DOHH2 (cell line): ENCODE measurements around the gene ETV5.

Experiments
- EZH2phosphoT487 ChIP-seq: fragments of 200-600 bp; sonication (generic); IDR thresholded peaks from 2 replicates; pipeline ENCODE4 v1.6.1; 2017; ENCODE audit warnings: borderline replicate concordance, mild to moderate bottlenecking, antibody characterized with exemption, low read length, moderate library complexity, mixed read lengths
- TF ChIP-seq, protein P1 (sequence below): fragments of 200-600 bp; sonication (generic); IDR thresholded peaks from one replicate; pipeline ENCODE4 v1.5.1; 2014; ENCODE audit warnings: antibody characterized with exemption, mild to moderate bottlenecking, low read depth, low read length; ENCODE audit not compliant: poor library complexity, severe bottlenecking

DNA sequence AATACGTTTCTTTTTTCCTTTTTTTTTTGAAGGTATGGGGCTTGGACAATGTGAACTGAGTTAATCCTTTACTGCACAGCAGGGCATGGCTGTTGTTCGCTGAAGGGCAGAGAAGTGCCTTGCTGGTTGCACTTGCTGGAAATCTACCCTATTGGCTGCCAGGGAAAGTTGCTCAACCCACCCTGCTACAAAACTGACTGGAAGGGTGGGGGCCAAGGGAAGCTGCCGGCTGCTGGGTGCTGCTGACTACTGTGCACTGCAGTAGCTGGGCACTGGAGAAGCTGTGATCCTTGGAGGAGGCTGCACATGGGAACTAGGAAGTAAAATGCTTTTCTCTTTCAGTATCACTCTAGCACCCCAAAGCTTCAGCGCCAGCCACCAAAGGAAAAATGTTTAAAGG, 70.5 kb downstream of the ETV5 start:
- TF ChIP-seq, protein P1, sequence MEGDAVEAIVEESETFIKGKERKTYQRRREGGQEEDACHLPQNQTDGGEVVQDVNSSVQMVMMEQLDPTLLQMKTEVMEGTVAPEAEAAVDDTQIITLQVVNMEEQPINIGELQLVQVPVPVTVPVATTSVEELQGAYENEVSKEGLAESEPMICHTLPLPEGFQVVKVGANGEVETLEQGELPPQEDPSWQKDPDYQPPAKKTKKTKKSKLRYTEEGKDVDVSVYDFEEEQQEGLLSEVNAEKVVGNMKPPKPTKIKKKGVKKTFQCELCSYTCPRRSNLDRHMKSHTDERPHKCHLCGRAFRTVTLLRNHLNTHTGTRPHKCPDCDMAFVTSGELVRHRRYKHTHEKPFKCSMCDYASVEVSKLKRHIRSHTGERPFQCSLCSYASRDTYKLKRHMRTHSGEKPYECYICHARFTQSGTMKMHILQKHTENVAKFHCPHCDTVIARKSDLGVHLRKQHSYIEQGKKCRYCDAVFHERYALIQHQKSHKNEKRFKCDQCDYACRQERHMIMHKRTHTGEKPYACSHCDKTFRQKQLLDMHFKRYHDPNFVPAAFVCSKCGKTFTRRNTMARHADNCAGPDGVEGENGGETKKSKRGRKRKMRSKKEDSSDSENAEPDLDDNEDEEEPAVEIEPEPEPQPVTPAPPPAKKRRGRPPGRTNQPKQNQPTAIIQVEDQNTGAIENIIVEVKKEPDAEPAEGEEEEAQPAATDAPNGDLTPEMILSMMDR = no peak
- TF ChIP-seq EZH2phosphoT487 = no peak
